Measurements from ENCODE around the gene TPRN. TPM values are rescaled to one million over a fixed set of nuclear protein-coding genes. Genes with fewer than 3 reads are reported as not detected.

The TPRN gene
- total RNA-seq, 1 experiment from 2014 or later, result 24.9 TPM

DNA sequence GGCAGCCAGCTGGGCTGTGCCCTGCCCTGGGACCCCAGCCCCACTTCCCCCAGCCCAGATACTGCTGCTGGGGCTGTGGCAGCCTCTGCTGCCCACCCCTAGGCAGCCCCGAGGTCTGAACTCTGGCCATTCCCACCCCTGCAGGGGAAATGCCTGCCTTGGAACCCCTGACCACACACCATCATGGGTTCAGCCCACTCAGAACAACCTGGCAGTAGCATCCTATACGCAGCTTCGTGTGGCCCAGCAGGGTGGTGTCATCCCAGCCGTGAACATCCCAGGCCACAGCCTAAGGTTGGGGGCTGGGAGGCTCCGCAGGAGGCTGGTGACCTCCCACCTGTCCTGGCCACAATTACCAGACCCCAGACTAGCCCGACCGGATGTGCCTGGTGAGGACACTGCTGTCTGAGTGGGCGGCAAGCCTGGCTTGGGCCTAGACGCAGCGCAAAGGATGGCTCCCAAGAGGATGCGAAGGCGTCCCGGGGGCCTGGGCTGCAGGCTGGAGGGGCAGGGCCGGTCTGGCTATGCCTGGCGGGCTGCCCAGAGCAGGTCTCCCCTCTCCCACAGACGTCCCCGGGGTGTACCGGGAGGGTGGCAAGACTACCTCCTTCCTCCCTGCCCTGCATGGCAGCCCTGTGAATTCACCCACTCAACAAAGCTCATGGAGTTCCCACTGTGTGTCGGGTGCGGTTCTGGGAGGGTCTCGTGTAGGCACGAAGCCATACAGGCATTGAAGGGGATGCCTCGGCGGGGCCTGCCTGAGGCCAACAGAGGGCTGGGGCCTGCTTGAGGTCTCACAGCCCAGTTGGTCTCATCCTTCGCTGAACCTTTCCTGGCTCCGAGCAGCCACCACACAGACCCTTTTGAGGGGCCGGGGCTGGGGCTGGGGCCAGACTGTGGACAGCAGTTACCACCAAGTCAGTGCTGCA is 28.7 kb upstream of the TPRN start:
- H3K9me2 ChIP-seq (ENCODE audit: insufficient read depth), result no peaks in the 10 kb centered on the region
- no peak overlapping the region for H3K4me2 ChIP-seq (ENCODE audit: low read length)
- H3K9ac ChIP-seq (ENCODE audit: low read length), result no peak overlapping the region
- no peak overlapping the region for H2AFZ ChIP-seq (ENCODE audit: low read depth, low read length, poor library complexity, severe bottlenecking)
- H4K20me1 ChIP-seq (ENCODE audit: insufficient read depth), result no peaks in the 10 kb centered on the region
- H3K27ac ChIP-seq (ENCODE audit: low read depth, low read length), result no peak overlapping the region; the same call in 1 of the 2 replicates
- peaks cover 41 to 54% of the 10 kb centered on the region in 2 experiments for H3K4me1 ChIP-seq (ENCODE audit: control insufficient read depth in 1 of 2, insufficient read depth in 2 of 2, low read length in 2 of 2)
- no peak for ATAC-seq
- H3K9me3 ChIP-seq (ENCODE audit: control insufficient read depth in 1 of 2, insufficient read depth in 1 of 2, low read depth in 1 of 2, low read length in 2 of 2), result no peaks in the 10 kb centered on the region
- TF ChIP-seq, protein P1, sequence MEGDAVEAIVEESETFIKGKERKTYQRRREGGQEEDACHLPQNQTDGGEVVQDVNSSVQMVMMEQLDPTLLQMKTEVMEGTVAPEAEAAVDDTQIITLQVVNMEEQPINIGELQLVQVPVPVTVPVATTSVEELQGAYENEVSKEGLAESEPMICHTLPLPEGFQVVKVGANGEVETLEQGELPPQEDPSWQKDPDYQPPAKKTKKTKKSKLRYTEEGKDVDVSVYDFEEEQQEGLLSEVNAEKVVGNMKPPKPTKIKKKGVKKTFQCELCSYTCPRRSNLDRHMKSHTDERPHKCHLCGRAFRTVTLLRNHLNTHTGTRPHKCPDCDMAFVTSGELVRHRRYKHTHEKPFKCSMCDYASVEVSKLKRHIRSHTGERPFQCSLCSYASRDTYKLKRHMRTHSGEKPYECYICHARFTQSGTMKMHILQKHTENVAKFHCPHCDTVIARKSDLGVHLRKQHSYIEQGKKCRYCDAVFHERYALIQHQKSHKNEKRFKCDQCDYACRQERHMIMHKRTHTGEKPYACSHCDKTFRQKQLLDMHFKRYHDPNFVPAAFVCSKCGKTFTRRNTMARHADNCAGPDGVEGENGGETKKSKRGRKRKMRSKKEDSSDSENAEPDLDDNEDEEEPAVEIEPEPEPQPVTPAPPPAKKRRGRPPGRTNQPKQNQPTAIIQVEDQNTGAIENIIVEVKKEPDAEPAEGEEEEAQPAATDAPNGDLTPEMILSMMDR (IDR thresholded peaks at IDR 0.05 in 2 of 3, conservative IDR thresholded peaks at IDR 0.05 in 1 of 3; ENCODE audit: borderline replicate concordance in 1 of 3, insufficient read depth in 1 of 3, low read depth in 2 of 3, low read length in 2 of 3), result no peak
- TF ChIP-seq EGR1 (IDR thresholded peaks at IDR 0.05; ENCODE audit: low read depth) (no peak), EZH2 (IDR thresholded peaks at IDR 0.05) (no peak), CBX3 (IDR thresholded peaks at IDR 0.05; ENCODE audit: low read depth) (no peak), POLR2AphosphoS5 (IDR thresholded peaks at IDR 0.05; ENCODE audit: low read depth, low read length) (no peak), POLR2A (IDR thresholded peaks at IDR 0.05; ENCODE audit: borderline replicate concordance, extremely low read depth, insufficient read depth, insufficient read length) (no peak), SIN3A (IDR thresholded peaks at IDR 0.05; ENCODE audit: low read depth) (no peak), TCF7L2 (IDR thresholded peaks at IDR 0.05; ENCODE audit: borderline replicate concordance, extremely low read depth, insufficient read depth, insufficient read length) (no peak), CEBPB (IDR thresholded peaks at IDR 0.05; ENCODE audit: low read depth) (no peak), YY1 (IDR thresholded peaks at IDR 0.05; ENCODE audit: extremely low read depth, insufficient replicate concordance, low read depth, low read length) (no peak), ZFX (IDR thresholded peaks at IDR 0.05) (no peak), ZNF274 (IDR thresholded peaks at IDR 0.05; ENCODE audit: low read depth, low read length) (no peak), FOSL1 (IDR thresholded peaks at IDR 0.05; ENCODE audit: low read depth) (no peak), EZH2phosphoT487 (IDR thresholded peaks at IDR 0.05; ENCODE audit: borderline replicate concordance) (no peak), RAD21 (IDR thresholded peaks at IDR 0.05; ENCODE audit: low read depth) (no peak), JUND (IDR thresholded peaks at IDR 0.05) (no peak), SP1 (IDR thresholded peaks at IDR 0.05; ENCODE audit: low read depth) (no peak)
- TF ChIP-seq, protein P2, sequence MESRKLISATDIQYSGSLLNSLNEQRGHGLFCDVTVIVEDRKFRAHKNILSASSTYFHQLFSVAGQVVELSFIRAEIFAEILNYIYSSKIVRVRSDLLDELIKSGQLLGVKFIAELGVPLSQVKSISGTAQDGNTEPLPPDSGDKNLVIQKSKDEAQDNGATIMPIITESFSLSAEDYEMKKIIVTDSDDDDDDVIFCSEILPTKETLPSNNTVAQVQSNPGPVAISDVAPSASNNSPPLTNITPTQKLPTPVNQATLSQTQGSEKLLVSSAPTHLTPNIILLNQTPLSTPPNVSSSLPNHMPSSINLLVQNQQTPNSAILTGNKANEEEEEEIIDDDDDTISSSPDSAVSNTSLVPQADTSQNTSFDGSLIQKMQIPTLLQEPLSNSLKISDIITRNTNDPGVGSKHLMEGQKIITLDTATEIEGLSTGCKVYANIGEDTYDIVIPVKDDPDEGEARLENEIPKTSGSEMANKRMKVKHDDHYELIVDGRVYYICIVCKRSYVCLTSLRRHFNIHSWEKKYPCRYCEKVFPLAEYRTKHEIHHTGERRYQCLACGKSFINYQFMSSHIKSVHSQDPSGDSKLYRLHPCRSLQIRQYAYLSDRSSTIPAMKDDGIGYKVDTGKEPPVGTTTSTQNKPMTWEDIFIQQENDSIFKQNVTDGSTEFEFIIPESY (IDR thresholded peaks at IDR 0.05; ENCODE audit: extremely low read depth, insufficient replicate concordance, low read length), result no peak
- TF ChIP-seq, protein P3, sequence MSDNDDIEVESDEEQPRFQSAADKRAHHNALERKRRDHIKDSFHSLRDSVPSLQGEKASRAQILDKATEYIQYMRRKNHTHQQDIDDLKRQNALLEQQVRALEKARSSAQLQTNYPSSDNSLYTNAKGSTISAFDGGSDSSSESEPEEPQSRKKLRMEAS (IDR thresholded peaks at IDR 0.05), result no peak
- no peak overlapping the region for H3K4me3 ChIP-seq (replicated peaks in 1 of 2; ENCODE audit: low read depth in 1 of 2, low read length in 2 of 2)
- H3K79me2 ChIP-seq (ENCODE audit: insufficient read depth, low read length), result no peaks in the 10 kb centered on the region
- CTCF ChIA-PET, result no interaction called here
- POLR2A ChIA-PET, result no interaction called here
- RAD21 ChIA-PET (ENCODE audit: low non-redundant PET in 1 of 2, low total read pairs in 2 of 2, uncharacterized antibody in 2 of 2, unreplicated experiment in 2 of 2), result no interaction called here
- H3K36me3 ChIP-seq (ENCODE audit: control insufficient read depth in 1 of 2, insufficient read depth in 2 of 2, low read length in 2 of 2), result no peaks in the 10 kb centered on the region
- BruUV-seq (replicated peaks), result no TSS peak
- H3K27me3 ChIP-seq (ENCODE audit: insufficient read depth, low read length), result no peaks in the 10 kb centered on the region
- intact Hi-C loops (cut with micrococcal nuclease), result loop anchor here (5.0 to 10.0 kb wide), 3 partner anchors 42 to 444 kb away; partner anchors contain the start of genes ANAPC2, NPDC1 and SSNA1
- no peak for DNase-seq (ENCODE audit: low read depth, low spot score)
